GM12892 (cell line): ENCODE results near the gene ZNF470.

Experiments used
- POLR2A ChIP-seq: IDR thresholded peaks from 2 replicates; pipeline ENCODE4 v1.6.1; 2011; ENCODE audit warnings: low read depth, low read length, control low read depth
- POLR2AphosphoS5 ChIP-seq: IDR thresholded peaks from 2 replicates; pipeline ENCODE4 v1.6.1; 2011; ENCODE audit warnings: low read depth, low read length, control low read depth

DNA sequence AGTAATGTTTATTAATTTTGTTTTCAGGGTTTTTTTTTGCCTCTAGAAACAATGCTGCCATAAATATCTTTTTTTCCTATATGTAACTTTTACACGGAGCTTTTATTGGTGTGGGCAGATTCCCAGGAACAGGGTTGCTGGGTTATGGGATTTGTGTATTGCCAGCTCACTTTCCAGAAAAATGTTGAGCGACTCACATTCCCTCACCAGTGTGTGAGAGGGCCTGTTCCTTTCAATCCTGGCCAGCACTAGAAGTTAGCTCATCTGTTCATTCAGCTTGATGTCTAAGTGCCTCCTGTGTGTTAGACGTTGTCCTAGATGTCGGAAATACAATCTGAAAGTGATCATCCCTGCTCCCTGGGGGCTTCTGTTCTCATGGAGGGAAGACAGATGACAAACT is 30.4 kb downstream of the ZNF470 start:
- TF ChIP-seq POLR2A (no peak), POLR2AphosphoS5 (no peak)
